ENCODE measurements around the gene PIK3R3. TPM values are rescaled to one million over a fixed set of nuclear protein-coding genes. Genes with fewer than 3 reads are reported as not detected.

PIK3R3 gene
- total and polyA plus RNA-seq, 2 donors (not counting 3 experiments of a cell fraction or from before 2014, with no cell fraction given), result 7.5 to 14.3 TPM

GRCh38 chr1:46179138-46180081 lies 47.0 kb upstream of the PIK3R3 start:
- intact Hi-C loops (cut with micrococcal nuclease), result loop anchor here (1.0 to 5.0 kb wide), 6 partner anchors 24 to 295 kb away; partner anchors contain the start of genes LURAP1 and NSUN4
- Histone ChIP-seq H3K36me3 (ENCODE audit: control insufficient read depth in 2 of 2, extremely low read depth in 1 of 2, insufficient read depth in 2 of 2, low read length in 2 of 2) (no peaks in the 10 kb centered on the region), H3K4me2 (ENCODE audit: insufficient read depth, low read length) (no peak overlapping the region), H3K9me3 (replicated peaks; ENCODE audit: control insufficient read depth, insufficient read depth, low read length) (no peaks in the 10 kb centered on the region), H3K27me3 (ENCODE audit: control insufficient read depth in 2 of 2, insufficient read depth in 2 of 2, low read length in 2 of 2) (no peaks in the 10 kb centered on the region), H2AFZ (ENCODE audit: low read depth, low read length) (peak overlapping the region; percentile 80), H4K20me1 (replicated peaks; ENCODE audit: control insufficient read depth, extremely low read depth, insufficient read depth, low read length) (no peaks in the 10 kb centered on the region), H3K79me2 (ENCODE audit: control insufficient read depth, insufficient read depth, low read length) (no peaks in the 10 kb centered on the region), H3K4me3 (replicated peaks in 1 of 3; ENCODE audit: insufficient read depth in 1 of 3, low read depth in 1 of 3, low read length in 3 of 3) (no peak overlapping the region), H3K4me1 (ENCODE audit: control insufficient read depth, extremely low read depth, insufficient read depth, low read length) (peaks cover 27% of the 10 kb centered on the region), H3K9me1 (replicated peaks; ENCODE audit: control insufficient read depth, extremely low read depth, insufficient read depth, low read length) (no peaks in the 10 kb centered on the region), H3K27ac (ENCODE audit: insufficient read depth, low read depth, low read length) (no peak overlapping the region), H3K9ac (replicated peaks; ENCODE audit: extremely low read depth, insufficient read depth, low read length) (no peak overlapping the region)
- POLR2A ChIA-PET, result no interaction called here
- no TSS peak for BruUV-seq (replicated peaks)
- dilution Hi-C loops (cut with MboI; ENCODE audit: extremely low pct_ligation_motif_present, low sequenced_read_pairs), result loop anchor here (25.0 kb wide), 1 partner anchor 142 kb away; no protein-coding TSS in a partner anchor
- TF ChIP-seq EZH2 (IDR thresholded peaks at IDR 0.05; ENCODE audit: borderline replicate concordance, low read depth, low read length, severe bottlenecking), result no peak
- peak; percentile 81 to 82 for TF ChIP-seq CTCF (IDR thresholded peaks at IDR 0.05; ENCODE audit: extremely low read depth in 1 of 2, insufficient read depth in 1 of 2, low read depth in 1 of 2, low read length in 2 of 2)
- peak; percentile 37 for TF ChIP-seq POLR2AphosphoS5 (IDR thresholded peaks at IDR 0.05; ENCODE audit: insufficient read depth, low read depth, low read length)
- DNase-seq (ENCODE audit: low read depth, low spot score), result peak; percentile 77
- CTCF ChIA-PET, result interaction anchor here (0.6 to 7.0 kb wide), 6 partner anchors 8 to 143 kb away, joined by 3 to 134 read pairs (median 4); no protein-coding TSS in a partner anchor
- FAIRE-seq, result peak; percentile 81
